Measurements from ENCODE around the gene GRID2.
"Not testable (repeated sequence)": the region's sequence is repeated elsewhere in the genome, so short reads cannot be mapped to it uniquely, and the experiment has no call there.

The GRID2 gene

DNA sequence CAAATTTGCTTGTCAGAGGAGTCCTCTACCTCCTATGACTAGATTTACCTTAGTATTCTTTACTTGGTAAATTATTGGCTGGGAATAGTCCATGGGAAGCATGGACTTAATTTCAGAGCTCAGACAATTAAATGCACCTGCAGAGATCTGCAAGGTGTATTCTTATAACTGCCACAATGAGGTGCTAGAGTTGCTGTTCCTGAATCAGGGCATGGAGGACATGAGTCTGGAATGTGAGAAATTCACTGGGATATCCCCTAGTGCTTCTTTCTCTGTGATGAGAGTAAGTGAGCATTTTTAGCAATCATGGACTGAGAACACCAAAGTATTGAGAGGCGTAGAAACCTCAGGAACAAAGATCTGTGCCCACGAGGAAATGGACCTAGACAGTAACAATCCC lies 32.9 kb upstream of the GRID2 start:
- TF ChIP-seq CTCF (IDR thresholded peaks at IDR 0.05; ENCODE audit: low read depth, low read length): no peak
- no peak for DNase-seq (ENCODE audit: extremely low read depth, low read depth)

- DNase-seq (ENCODE audit: extremely low read depth, low read depth): not testable (repeated sequence)
Measured at GRCh38 chr4:92271551-92271950, 32.2 kb upstream of the GRID2 start.

- not testable (repeated sequence) for DNase-seq (ENCODE audit: extremely low read depth, low read depth)
Measured at GRCh38 chr4:92277057-92277881, 26.5 kb upstream of the GRID2 start.

- TF ChIP-seq CTCF (IDR thresholded peaks at IDR 0.05; ENCODE audit: low read depth, low read length): no peak
- DNase-seq (ENCODE audit: extremely low read depth, low read depth): no peak
Measured at GRCh38 chr4:92279296-92279695, 24.5 kb upstream of the GRID2 start.

GRCh38 chr4:92299152-92299551 lies 4.6 kb upstream of the GRID2 start:
- DNase-seq (ENCODE audit: extremely low read depth, low read depth): no peak
- no peak; the same call in 1 of the 2 replicates for TF ChIP-seq CTCF (IDR thresholded peaks at IDR 0.05; ENCODE audit: low read depth, low read length)

DNA sequence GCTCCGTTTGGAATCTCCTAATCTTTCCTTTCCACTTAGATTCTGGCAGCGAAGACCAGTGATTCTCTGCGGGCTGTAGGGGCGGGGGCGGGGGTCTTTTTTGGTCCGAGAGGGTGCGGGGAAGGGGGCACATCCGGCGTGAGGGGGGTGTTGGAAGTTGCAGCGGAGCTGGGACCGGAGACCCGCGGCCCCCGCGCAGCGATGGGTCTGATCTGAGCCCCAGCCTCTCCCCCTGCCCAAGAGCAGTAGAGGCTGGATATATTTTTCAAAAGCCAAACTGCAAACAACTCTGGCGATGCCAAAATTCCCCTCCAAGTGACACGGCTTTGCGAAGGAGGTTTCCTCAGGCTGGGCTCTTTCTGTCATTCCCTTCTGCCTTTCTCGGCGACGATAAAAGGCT lies 355 bp downstream of the GRID2 start:
- no peak for TF ChIP-seq CTCF (IDR thresholded peaks at IDR 0.05; ENCODE audit: low read depth, low read length)
- no peak for DNase-seq (ENCODE audit: extremely low read depth, low read depth)

DNA sequence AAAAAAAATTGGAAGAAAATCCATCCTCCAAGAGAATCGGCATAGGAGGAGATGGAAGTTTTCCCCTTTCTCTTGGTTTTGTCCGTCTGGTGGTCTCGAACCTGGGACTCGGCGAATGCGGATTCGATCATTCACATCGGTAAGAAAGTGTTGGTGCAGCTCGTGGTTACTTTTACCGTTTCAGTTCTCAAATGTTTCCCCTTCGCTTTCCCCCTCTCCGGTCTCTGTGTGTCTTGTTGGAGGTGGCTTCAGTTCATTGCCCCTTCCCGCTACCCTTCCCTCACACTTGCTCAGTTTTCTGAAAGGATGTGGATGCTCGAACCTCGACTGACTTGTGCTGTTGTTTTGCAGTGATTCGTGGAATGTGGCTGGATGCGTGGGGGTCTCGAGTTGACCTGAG lies 840 bp downstream of the GRID2 start:
- no peak for DNase-seq (ENCODE audit: extremely low read depth, low read depth)
- no peak for TF ChIP-seq CTCF (IDR thresholded peaks at IDR 0.05; ENCODE audit: low read depth, low read length)

DNA sequence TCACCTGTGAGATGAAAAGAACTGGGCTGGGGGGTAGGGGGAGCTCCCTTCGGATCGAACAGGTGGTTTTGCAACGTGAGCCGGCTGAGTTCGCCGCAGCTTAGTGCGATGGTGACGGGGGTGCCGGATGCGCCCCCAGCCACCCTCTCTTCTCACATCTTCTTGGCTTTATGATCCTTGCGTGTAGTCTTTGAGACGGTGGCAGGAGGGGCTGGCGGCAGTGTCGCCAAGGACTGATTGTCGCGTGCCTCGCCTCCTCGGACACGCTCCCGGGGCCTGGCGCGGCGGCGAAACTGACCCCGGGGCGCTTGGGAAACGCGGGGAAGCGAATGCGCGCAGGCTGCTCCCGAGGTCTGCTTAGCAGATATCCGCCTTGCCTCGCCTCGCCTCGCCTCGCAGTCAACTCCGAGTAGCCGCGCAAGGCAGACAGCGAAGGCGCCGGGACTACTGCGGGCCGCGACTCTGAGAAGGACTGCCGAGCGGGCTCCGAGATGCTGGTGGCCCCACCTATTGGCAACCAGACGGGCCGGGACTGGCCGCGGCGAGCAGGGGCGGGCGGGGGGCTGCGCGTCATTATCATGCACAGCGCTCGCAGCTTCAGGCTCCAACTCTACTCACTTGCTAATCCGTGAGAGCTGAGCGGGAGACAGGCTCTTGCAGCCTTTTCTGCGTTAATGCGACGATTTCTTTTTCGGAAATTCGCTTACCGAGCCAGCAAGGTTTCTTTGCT lies 1.5 kb downstream of the GRID2 start:
- no peak for TF ChIP-seq CTCF (IDR thresholded peaks at IDR 0.05; ENCODE audit: low read depth, low read length)
- no peak for DNase-seq (ENCODE audit: extremely low read depth, low read depth)

Data from AG09319 (cell line).